Heart left ventricle (tissue), 13 donors: ENCODE data around the gene FUZ.

Source experiments
- POLR2A ChIP-seq, 2 donors: fragments of 450-650 bp; IDR thresholded peaks; one replicate each; pipeline ENCODE4 v1.6.1; 2017; ENCODE audit warnings: antibody characterized with exemption in 2 of 2, mild to moderate bottlenecking in 2 of 2, moderate library complexity in 2 of 2
- TF ChIP-seq, protein P1 (sequence below), 12 donors: fragments of 200-600 bp; sonication (generic) in 4 of 12; IDR thresholded peaks; one replicate each; pipeline versions ENCODE4 v1.5.0 to v1.8.0; 2018 to 2022; ENCODE audit warnings: antibody characterized with exemption in 12 of 12, mild to moderate bottlenecking in 5 of 12
- donor health status: ischemic (EF 13 %, LVEDD 7.1; RV severe dilation, severe dysfunction).
- donor health status: DM: no; HTN: yes; CAD: no.
- donor health status: DM: no; HTN: no; CAD: no.
- donor health status: ischemic (EF 25% LVEDD 6.9; RV normal size, moderate dysfunction).
- donor health status: ischemic (EF 25% LVEDD 5.7; RV mildly dilated, moderate dysfunction).
- donor health status: ischemic (EF 35%, LVEDD 5.7; RV mildly dilated, moderate dysfunction).
- donor health status: nonischemic (EF 11% LVEDD 7.7; RV severe dilation, severe dysfunction).
- donor health status: DM: yes; HTN: yes; CAD: no.
- donor health status: PGD.
- donor health status: ischemic (EF 29% LVEDD 5.4; RV normal size, mild dysfunction).
- donor health status: nonischemic (EF 23%, LVEDD 6.1; RV moderate dilation, normal function).

GRCh38 chr19:49829200-49829599, 16.1 kb upstream of the FUZ start:
- TF ChIP-seq, protein P1, sequence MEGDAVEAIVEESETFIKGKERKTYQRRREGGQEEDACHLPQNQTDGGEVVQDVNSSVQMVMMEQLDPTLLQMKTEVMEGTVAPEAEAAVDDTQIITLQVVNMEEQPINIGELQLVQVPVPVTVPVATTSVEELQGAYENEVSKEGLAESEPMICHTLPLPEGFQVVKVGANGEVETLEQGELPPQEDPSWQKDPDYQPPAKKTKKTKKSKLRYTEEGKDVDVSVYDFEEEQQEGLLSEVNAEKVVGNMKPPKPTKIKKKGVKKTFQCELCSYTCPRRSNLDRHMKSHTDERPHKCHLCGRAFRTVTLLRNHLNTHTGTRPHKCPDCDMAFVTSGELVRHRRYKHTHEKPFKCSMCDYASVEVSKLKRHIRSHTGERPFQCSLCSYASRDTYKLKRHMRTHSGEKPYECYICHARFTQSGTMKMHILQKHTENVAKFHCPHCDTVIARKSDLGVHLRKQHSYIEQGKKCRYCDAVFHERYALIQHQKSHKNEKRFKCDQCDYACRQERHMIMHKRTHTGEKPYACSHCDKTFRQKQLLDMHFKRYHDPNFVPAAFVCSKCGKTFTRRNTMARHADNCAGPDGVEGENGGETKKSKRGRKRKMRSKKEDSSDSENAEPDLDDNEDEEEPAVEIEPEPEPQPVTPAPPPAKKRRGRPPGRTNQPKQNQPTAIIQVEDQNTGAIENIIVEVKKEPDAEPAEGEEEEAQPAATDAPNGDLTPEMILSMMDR (IDR thresholded peaks at IDR 0.05) = no peak
- no peak for TF ChIP-seq POLR2A (IDR thresholded peaks at IDR 0.05)
